NCI-H526 treated with DMSO at 0.1 percent for 48 hours (cell line): ENCODE results near the gene RNF25.

Experiments
- DNase-seq: peaks from one replicate; lab custom pipeline; 2025; lab: John Stamatoyannopoulos, UW

Gene RNF25

GRCh38 chr2:218623366-218623705, 48.5 kb downstream of the RNF25 start:
- no peak for DNase-seq

- DNase-seq = no peak
These were observed 49.0 kb downstream of the RNF25 start for GRCh38 chr2:218622606-218623365.

GRCh38 chr2:218621007-218621406, 50.8 kb downstream of the RNF25 start:
- no peak for DNase-seq

- no peak for DNase-seq
These were observed 53.5 kb downstream of the RNF25 start for GRCh38 chr2:218618102-218618860.

- no peak for DNase-seq
These were observed 55.9 kb downstream of the RNF25 start for GRCh38 chr2:218615868-218616315.
